ENCODE measurements around the gene ALPI. TPM values are rescaled to one million over a fixed set of nuclear protein-coding genes. Genes with fewer than 3 reads are reported as not detected.

ALPI gene
- total RNA-seq, 1 donor from 2014 or later, result not detected

GRCh38 chr2:232480201-232481190, 24.5 kb downstream of the ALPI start:
- no peak for DNase-seq (ENCODE audit: low spot score)
- intact Hi-C loops (cut with DNase I), result no loop called here

DNA sequence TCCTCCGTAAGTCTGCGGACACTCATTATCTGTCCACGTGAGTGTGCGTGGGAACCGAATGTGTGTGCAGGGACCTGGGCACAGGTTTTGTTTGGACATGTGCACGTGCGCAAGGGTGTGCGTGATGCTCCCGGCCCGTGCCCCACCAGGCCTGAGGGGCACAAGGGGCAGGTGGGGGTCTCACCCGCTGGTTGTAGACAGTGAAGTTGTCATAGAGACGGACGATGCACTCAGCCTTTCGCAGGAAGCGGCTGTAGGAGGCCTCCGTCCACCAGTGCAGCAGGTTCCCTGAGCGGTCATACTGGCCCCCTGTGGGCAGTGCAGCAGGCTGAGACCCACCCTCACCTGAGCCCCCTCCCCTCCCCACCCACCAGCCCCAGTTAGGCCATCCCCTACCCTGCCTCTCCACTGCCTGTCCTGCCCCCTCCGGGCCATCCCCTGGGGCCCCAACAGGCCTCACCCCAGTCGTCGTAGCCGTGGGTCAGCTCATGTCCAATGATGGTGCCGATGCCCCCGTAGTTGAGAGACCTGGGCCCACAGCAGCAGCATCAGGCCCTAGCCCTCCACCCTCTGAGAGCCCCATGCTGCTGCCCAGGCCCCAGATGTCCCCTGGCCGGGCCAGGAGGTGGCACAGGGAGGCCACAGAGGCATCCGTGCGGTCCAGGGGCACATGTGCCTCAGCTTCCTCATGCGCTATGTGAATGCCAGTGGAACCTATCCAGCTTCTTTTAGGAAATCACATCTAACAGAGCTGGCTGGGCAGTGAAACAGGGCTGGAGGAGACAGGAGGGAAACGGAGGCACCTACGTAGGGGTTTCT, 25.6 kb downstream of the ALPI start:
- DNase-seq (ENCODE audit: low spot score), result no peak
- intact Hi-C loops (cut with DNase I), result no loop called here

- intact Hi-C loops (cut with DNase I), result no loop called here
- no peak for DNase-seq (ENCODE audit: low spot score)
Measured at GRCh38 chr2:232482301-232483238, 26.6 kb downstream of the ALPI start.

DNA sequence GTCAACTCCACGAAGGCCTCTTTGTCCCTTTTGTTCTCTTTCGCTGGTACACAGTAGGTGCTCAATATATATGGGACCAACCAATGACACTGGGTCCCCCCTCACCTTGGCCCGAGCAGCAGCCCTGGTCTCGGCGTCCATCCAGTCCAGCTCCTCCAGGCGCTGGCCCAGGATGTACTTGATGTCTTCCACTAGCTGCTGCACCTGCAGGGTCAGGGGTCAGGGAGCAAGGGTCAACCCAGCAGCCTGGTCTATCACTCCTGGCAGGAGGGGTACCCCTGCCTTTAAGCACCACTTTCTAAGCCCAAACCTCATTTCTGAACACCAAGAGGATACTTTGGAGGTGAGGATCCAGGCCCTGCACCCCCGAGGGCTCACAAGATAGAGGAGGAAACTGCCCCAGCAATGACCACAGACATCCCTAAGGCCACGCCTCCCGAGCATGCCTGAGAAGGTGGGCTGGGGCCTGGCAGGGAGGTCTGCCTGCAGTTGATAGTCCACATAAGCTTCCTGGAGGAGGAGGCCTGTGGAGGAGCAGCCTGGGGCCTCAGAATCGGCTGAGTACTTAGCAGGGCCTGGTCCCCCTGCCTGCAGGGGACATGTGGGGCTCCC, 27.5 kb downstream of the ALPI start:
- intact Hi-C loops (cut with DNase I), result no loop called here
- no peak for DNase-seq (ENCODE audit: low spot score)

- no peak for DNase-seq (ENCODE audit: low spot score)
- intact Hi-C loops (cut with DNase I), result no loop called here
Measured at GRCh38 chr2:232483923-232484627, 28.1 kb downstream of the ALPI start.

GRCh38 chr2:232484628-232485347, 28.8 kb downstream of the ALPI start:
- DNase-seq (ENCODE audit: low spot score), result no peak
- intact Hi-C loops (cut with DNase I), result no loop called here

- DNase-seq (ENCODE audit: low spot score), result no peak
- intact Hi-C loops (cut with DNase I), result no loop called here
Measured at GRCh38 chr2:232485348-232485756, 29.4 kb downstream of the ALPI start.

GRCh38 chr2:232485757-232486557, 30.0 kb downstream of the ALPI start:
- intact Hi-C loops (cut with DNase I), result no loop called here

GRCh38 chr2:232486558-232487384, 30.8 kb downstream of the ALPI start:
- intact Hi-C loops (cut with DNase I), result no loop called here
- no peak for DNase-seq (ENCODE audit: low spot score)

More at GRCh38 chr2:232485757-232486557, 30.0 kb downstream of the ALPI start:
- no peak for DNase-seq (ENCODE audit: low spot score)

- DNase-seq (ENCODE audit: low spot score), result no peak
- intact Hi-C loops (cut with DNase I), result no loop called here
Measured at GRCh38 chr2:232487385-232488096, 31.6 kb downstream of the ALPI start, which contains the start of gene ECEL1. Gene ECEL1 (minus strand): TSS chr2:232487834. CDS start chr2:232486653, 1,181 bp downstream.

DNA sequence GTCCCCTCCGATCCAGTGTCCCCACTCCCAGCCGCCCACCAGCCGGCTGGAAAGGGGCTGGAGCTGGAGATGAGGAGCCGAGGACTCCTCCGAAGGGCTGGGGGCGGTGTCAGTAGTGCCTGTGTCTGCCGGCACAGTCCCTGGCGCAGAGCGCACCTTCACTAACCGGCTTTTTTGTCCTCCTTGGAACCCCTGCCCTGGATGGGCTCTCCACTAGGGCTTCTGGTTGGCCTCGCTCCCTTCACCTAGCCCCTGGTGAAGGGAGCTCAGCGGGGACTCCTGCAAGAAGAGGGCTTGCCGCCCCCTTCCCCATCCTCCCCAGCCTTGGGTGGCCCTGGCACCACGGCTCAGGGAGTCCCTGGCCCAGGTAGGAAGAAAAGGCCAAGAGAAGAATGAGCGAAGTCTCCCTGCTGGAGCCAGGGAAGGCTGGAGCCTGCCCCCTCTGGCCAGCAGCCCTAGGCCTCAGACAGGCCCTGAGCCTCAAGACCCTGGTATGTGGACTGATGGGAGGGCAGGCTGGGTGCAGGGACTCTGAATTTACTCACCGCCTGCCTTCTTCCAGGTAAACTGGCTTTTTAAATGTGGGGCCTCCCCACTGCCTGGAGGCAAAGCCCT, 32.3 kb downstream of the ALPI start:
- intact Hi-C loops (cut with DNase I), result no loop called here
- DNase-seq (ENCODE audit: low spot score), result no peak

DNA sequence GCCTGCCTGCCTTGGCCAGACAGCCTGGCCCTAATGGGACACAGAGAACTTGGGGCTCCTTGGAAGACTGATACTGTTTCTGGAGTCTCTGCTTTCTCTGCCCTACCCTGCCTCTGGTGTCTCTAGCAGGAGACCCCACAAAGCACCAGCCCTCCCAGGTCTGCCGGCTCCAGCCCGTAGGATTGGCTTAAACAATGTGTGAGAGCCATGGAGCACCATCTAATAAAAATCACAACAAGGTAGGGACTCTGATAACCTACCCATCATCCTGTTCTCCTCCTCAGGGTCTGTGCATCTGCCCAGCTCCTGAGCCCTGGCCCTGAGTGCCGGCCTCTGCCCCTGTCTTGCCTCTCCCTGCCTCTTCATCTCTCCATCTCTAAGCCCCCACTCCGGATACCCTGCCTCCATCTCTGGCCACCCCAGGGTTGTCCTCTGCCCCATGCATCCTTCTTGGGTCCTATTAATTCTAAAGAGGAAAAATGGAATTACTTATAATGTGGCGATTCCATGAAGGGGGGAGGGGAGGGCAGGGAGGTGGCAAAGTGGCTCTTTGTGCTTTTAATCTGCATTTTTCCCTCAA, 32.9 kb downstream of the ALPI start:
- intact Hi-C loops (cut with DNase I), result no loop called here
- no peak for DNase-seq (ENCODE audit: low spot score)

GRCh38 chr2:232489516-232490220, 33.7 kb downstream of the ALPI start:
- intact Hi-C loops (cut with DNase I), result loop anchor here (5.0 kb wide), 1 partner anchor 977 kb away; no protein-coding TSS in a partner anchor
- DNase-seq (ENCODE audit: low spot score), result no peak
